Endodermal cell (in vitro differentiated cells): ENCODE measurements around the gene CNTN4. TPM values are rescaled to one million over a fixed set of nuclear protein-coding genes. Genes with fewer than 3 reads are reported as not detected.

Source experiments
- DNase-seq: peaks from one replicate; pipeline ENCODE4 v3.0.0-alpha.2; 2017
- H3K27ac ChIP-seq: 2 replicates; pipeline ENCODE4 v1.5.1; 2013; ENCODE audit warnings: mild to moderate bottlenecking, low read depth, low read length, moderate library complexity
- H3K27me3 ChIP-seq: 2 replicates; pipeline ENCODE4 v1.6.1; 2013; ENCODE audit warnings: mild to moderate bottlenecking, low read length, moderate library complexity; ENCODE audit not compliant: insufficient read depth, control insufficient read depth, poor library complexity, severe bottlenecking
- H3K36me3 ChIP-seq: 2 replicates; pipeline ENCODE4 v1.7.0; 2013; ENCODE audit warnings: mild to moderate bottlenecking, low read length, moderate library complexity; ENCODE audit not compliant: control insufficient read depth, insufficient read depth
- H3K4me1 ChIP-seq: one replicate; pipeline ENCODE4 v1.7.0; 2013; ENCODE audit warnings: low read length; ENCODE audit not compliant: control insufficient read depth, insufficient read depth
- H3K4me3 ChIP-seq: 2 replicates; pipeline ENCODE4 v1.5.1; 2013; ENCODE audit warnings: mild to moderate bottlenecking, low read length, moderate library complexity
- H3K9ac ChIP-seq: 2 replicates; pipeline ENCODE4 v1.6.1; 2013; ENCODE audit warnings: mild to moderate bottlenecking, low read length, moderate library complexity; ENCODE audit not compliant: poor library complexity, severe bottlenecking; ENCODE audit errors: extremely low read depth
- H3K9me3 ChIP-seq: 2 replicates; pipeline ENCODE4 v1.6.1; 2013; ENCODE audit warnings: mild to moderate bottlenecking, low read length, moderate library complexity; ENCODE audit not compliant: control insufficient read depth
- H3K27ac Mint-ChIP-seq: 2 replicates; pipeline ENCODE4 v1.8.0; 2020; ENCODE audit warnings: mixed read lengths
- H3K27me3 Mint-ChIP-seq: 2 replicates; pipeline ENCODE4 v1.8.0; 2021; ENCODE audit warnings: mild to moderate bottlenecking, mixed read lengths; ENCODE audit not compliant: insufficient read depth
- H3K36me3 Mint-ChIP-seq: 2 replicates; pipeline ENCODE4 v1.8.0; 2020; ENCODE audit warnings: low read depth, mixed read lengths
- H3K4me1 Mint-ChIP-seq: 2 replicates; pipeline ENCODE4 v1.8.0; 2020; ENCODE audit warnings: mixed read lengths
- H3K4me3 Mint-ChIP-seq: 2 replicates; pipeline ENCODE4 v1.8.0; 2020; ENCODE audit warnings: mild to moderate bottlenecking, moderate library complexity, mixed read lengths
- H3K9me3 Mint-ChIP-seq: 2 replicates; pipeline ENCODE4 v1.8.0; 2020; ENCODE audit warnings: mild to moderate bottlenecking, mixed read lengths
- WGBS, 2 experiments: methylation state at CpG; one replicate each; pipeline versions ENCODE4 v1.1.5 to v1.1.7; 2013; ENCODE audit warnings: missing lambda C conversion rate in 2 of 2, mixed read lengths in 1 of 2; ENCODE audit not compliant: insufficient coverage in 1 of 2, insufficient read length in 1 of 2; 5-methylcytosine and 5-hydroxymethylcytosine counted together
- total RNA-seq, 2 donors: library from RNA; stranded (reverse); fragmentation: NEBNext Ultra II Directional in 1 of 2; extraction: Animal tissue kit (Norgen Biotek cat#: 25700) in 1 of 2; gene quantifications; 2 replicates in 1 of 2; 3 replicates in 1 of 2; pipeline ENCODE4 v1.2.1, GENCODE V29; 2021
- TF ChIP-seq, protein P1 (sequence below): fragments of 200-600 bp; sonication (generic); conservative IDR thresholded peaks from 2 replicates; pipeline ENCODE4 v1.5.0; 2021; ENCODE audit warnings: antibody characterized with exemption, mild to moderate bottlenecking

CNTN4 gene
- total RNA-seq, 2 donors from 2014 or later, result 10.8 to 11.1 TPM

DNA sequence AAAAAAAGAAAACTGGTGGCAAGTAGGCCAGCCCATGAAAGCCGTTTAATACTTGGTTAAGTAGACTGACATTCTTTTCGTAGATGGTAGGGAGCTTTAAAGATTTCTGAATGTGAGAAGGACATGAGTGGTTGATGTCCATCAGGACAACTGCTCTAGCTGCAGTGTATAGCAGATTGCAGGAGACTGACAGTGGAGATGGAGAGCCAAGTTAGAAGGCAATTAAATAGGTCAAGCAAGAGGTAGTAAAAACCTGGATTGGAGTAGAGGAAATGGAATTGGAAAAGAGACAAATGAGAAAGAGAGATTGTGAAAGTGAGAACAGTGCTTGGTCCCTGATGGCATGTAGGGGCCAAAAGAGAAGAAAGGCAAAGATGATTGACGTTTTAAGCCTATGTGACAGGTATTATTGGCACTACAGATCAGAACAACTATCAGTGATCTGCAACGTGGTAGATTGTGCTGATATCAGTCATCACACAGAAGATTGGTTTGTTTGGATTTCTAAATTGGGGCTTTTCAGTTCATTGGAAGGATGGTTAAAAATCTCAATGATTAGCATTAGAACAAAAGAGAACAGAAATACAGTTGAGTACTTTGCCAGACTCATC lies 74.0 kb downstream of the CNTN4 start:
- H3K9me3 Mint-ChIP-seq, result peaks cover 4% of the 10 kb centered on the region

DNA sequence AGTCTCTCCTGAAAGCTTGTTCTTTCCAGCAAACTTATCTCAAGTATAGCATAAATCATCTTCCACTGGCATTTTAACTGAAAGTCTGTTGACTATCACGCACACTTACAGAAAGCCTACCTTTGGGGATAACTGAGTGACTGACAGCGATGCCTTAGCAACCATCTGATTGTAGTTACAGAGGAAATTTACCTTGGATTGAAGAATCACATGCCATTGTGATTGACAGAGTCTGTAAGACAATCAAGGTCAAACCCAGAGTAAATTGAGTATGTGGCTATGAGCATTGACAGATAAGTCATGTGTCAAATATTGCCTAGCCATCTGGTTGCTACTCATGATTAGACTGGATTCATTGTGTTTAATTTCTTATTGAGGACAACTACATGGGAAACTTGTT lies 82.0 kb downstream of the CNTN4 start:
- 86% methylated on average over 2 of the region's 2 CpGs for WGBS, 2 experiments
- Mint-ChIP-seq H3K4me1 (peaks cover 5% of the 10 kb centered on the region), H3K27ac (no peak overlapping the region), H3K36me3 (no peaks in the 10 kb centered on the region), H3K27me3 (no peaks in the 10 kb centered on the region), H3K9me3 (no peaks in the 10 kb centered on the region), H3K4me3 (no peak overlapping the region)
- no peaks in the 10 kb centered on the region for H3K36me3 ChIP-seq
- no peak overlapping the region for H3K9ac ChIP-seq
- H3K4me1 ChIP-seq, result no peaks in the 10 kb centered on the region
- no peaks in the 10 kb centered on the region for H3K27me3 ChIP-seq
- no peaks in the 10 kb centered on the region for H3K9me3 ChIP-seq
- DNase-seq, result no peak
- H3K4me3 ChIP-seq, result no peak overlapping the region
- TF ChIP-seq, protein P1, sequence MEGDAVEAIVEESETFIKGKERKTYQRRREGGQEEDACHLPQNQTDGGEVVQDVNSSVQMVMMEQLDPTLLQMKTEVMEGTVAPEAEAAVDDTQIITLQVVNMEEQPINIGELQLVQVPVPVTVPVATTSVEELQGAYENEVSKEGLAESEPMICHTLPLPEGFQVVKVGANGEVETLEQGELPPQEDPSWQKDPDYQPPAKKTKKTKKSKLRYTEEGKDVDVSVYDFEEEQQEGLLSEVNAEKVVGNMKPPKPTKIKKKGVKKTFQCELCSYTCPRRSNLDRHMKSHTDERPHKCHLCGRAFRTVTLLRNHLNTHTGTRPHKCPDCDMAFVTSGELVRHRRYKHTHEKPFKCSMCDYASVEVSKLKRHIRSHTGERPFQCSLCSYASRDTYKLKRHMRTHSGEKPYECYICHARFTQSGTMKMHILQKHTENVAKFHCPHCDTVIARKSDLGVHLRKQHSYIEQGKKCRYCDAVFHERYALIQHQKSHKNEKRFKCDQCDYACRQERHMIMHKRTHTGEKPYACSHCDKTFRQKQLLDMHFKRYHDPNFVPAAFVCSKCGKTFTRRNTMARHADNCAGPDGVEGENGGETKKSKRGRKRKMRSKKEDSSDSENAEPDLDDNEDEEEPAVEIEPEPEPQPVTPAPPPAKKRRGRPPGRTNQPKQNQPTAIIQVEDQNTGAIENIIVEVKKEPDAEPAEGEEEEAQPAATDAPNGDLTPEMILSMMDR, result no peak
- no peak overlapping the region for H3K27ac ChIP-seq

More for the DNA sequence above, 74.0 kb downstream of the CNTN4 start:
- no peaks in the 10 kb centered on the region for H3K27me3 Mint-ChIP-seq
- Histone ChIP-seq H3K9me3 (peaks cover 18% of the 10 kb centered on the region), H3K4me1 (no peaks in the 10 kb centered on the region), H3K9ac (no peak overlapping the region), H3K4me3 (no peak overlapping the region), H3K27ac (no peak overlapping the region), H3K27me3 (no peaks in the 10 kb centered on the region), H3K36me3 (no peaks in the 10 kb centered on the region)
- DNase-seq, result no peak
- 74 to 85% methylated on average over 4 of the region's 4 CpGs for WGBS, 2 experiments
- TF ChIP-seq, protein P1, result no peak
- H3K27ac Mint-ChIP-seq, result no peak overlapping the region
- H3K4me1 Mint-ChIP-seq, result peaks cover 5% of the 10 kb centered on the region
- H3K4me3 Mint-ChIP-seq, result no peak overlapping the region
- H3K36me3 Mint-ChIP-seq, result no peaks in the 10 kb centered on the region

GRCh38 chr3:2198776-2199279 lies 100.2 kb downstream of the CNTN4 start:
- H3K4me3 ChIP-seq, result no peak overlapping the region
- H3K27me3 ChIP-seq, result no peaks in the 10 kb centered on the region
- H3K4me1 ChIP-seq, result no peaks in the 10 kb centered on the region
- Mint-ChIP-seq H3K4me1 (no peaks in the 10 kb centered on the region), H3K9me3 (no peaks in the 10 kb centered on the region), H3K36me3 (no peaks in the 10 kb centered on the region), H3K27me3 (no peaks in the 10 kb centered on the region), H3K27ac (no peak overlapping the region), H3K4me3 (no peak overlapping the region)
- TF ChIP-seq, protein P1, result no peak
- WGBS, 2 experiments, result 82 to 90% methylated on average over 2 to 3 of the region's 3 CpGs
- H3K36me3 ChIP-seq, result no peaks in the 10 kb centered on the region
- no peak overlapping the region for H3K27ac ChIP-seq
- no peak overlapping the region for H3K9ac ChIP-seq
- peaks cover 15% of the 10 kb centered on the region for H3K9me3 ChIP-seq
- DNase-seq, result no peak
